ENCODE results near the gene KIF6. TPM values are rescaled to one million over a fixed set of nuclear protein-coding genes. Genes with fewer than 3 reads are reported as not detected.

KIF6 gene
- total RNA-seq, 1 donor from 2014 or later = 1.3 TPM

DNA sequence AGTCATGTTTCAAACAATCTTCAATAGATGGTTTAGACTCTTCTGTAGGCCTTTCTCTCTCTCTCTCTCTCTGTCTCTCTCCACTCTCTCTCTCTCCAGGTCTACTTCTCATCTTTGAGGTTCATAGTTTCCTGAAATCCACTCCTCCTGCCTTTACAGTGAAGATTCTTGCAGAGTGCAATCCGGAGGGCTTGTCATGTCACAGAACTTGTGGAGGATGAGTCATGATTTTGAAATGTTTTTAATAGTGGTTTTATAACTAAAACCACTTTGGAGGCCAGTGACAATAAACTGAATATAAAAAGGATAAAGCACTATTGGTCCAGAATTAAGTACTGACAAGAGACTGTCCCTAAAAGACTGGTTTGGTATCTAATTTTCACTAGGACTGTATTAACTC, 156.3 kb downstream of the KIF6 start:
- Mint-ChIP-seq H3K4me1 (ENCODE audit: unreplicated experiment) (peaks cover 62% of the 10 kb centered on the region), H3K4me3 (ENCODE audit: unreplicated experiment) (no peak overlapping the region), H3K27me3 (ENCODE audit: unreplicated experiment) (no peaks in the 10 kb centered on the region), H3K9me3 (ENCODE audit: unreplicated experiment) (peaks cover 6% of the 10 kb centered on the region), H3K36me3 (ENCODE audit: unreplicated experiment) (no peaks in the 10 kb centered on the region), H3K27ac (ENCODE audit: unreplicated experiment) (peak overlapping the region; percentile 74)
- DNase-seq (ENCODE audit: extremely low spot score, unreplicated experiment) = no peak
- TF ChIP-seq CTCF (IDR thresholded peaks at IDR 0.05) = no peak

- no peak for DNase-seq (ENCODE audit: extremely low spot score, unreplicated experiment)
- no peak overlapping the region for H3K27ac Mint-ChIP-seq (ENCODE audit: unreplicated experiment)
- H3K36me3 Mint-ChIP-seq (ENCODE audit: unreplicated experiment) = no peaks in the 10 kb centered on the region
- no peaks in the 10 kb centered on the region for H3K27me3 Mint-ChIP-seq (ENCODE audit: unreplicated experiment)
- H3K4me1 Mint-ChIP-seq (ENCODE audit: unreplicated experiment) = peaks cover 46% of the 10 kb centered on the region
- H3K4me3 Mint-ChIP-seq (ENCODE audit: unreplicated experiment) = no peak overlapping the region
- peaks cover 6% of the 10 kb centered on the region for H3K9me3 Mint-ChIP-seq (ENCODE audit: unreplicated experiment)
- TF ChIP-seq CTCF (IDR thresholded peaks at IDR 0.05) = no peak
Measured at GRCh38 chr6:39567091-39567490, 158.1 kb downstream of the KIF6 start.

- no peak overlapping the region for H3K27ac Mint-ChIP-seq (ENCODE audit: unreplicated experiment)
- H3K36me3 Mint-ChIP-seq (ENCODE audit: unreplicated experiment) = no peaks in the 10 kb centered on the region
- no peak overlapping the region for H3K4me3 Mint-ChIP-seq (ENCODE audit: unreplicated experiment)
- no peak for TF ChIP-seq CTCF (IDR thresholded peaks at IDR 0.05)
- no peaks in the 10 kb centered on the region for H3K27me3 Mint-ChIP-seq (ENCODE audit: unreplicated experiment)
- H3K4me1 Mint-ChIP-seq (ENCODE audit: unreplicated experiment) = peaks cover 46% of the 10 kb centered on the region
- no peak for DNase-seq (ENCODE audit: extremely low spot score, unreplicated experiment)
- H3K9me3 Mint-ChIP-seq (ENCODE audit: unreplicated experiment) = peaks cover 5% of the 10 kb centered on the region
Measured at GRCh38 chr6:39566456-39566855, 158.8 kb downstream of the KIF6 start.

DNA sequence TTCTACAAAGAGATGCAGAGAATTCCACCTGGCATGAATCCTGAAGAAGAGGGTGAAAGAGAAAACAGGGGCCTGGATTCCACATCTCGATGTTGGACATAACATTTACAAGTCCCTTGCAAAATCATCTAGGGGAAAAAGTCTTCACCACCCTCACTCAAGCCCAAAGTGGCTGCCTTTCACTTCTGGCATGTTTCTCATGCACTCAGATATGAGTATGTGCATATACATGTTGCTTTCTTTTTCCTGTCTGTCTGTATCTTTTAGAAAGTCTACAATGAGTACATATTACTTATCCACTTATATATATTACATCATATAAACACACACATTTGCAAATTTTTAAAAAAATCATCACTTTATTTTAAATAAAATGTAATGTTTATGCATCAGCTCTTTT, 159.3 kb downstream of the KIF6 start:
- no peak for TF ChIP-seq CTCF (IDR thresholded peaks at IDR 0.05)
- Mint-ChIP-seq H3K27ac (ENCODE audit: unreplicated experiment) (peak overlapping the region; percentile 7), H3K36me3 (ENCODE audit: unreplicated experiment) (no peaks in the 10 kb centered on the region), H3K9me3 (ENCODE audit: unreplicated experiment) (peaks cover under 1% of the 10 kb centered on the region), H3K27me3 (ENCODE audit: unreplicated experiment) (no peaks in the 10 kb centered on the region), H3K4me1 (ENCODE audit: unreplicated experiment) (peaks cover 44% of the 10 kb centered on the region), H3K4me3 (ENCODE audit: unreplicated experiment) (no peak overlapping the region)
- DNase-seq (ENCODE audit: extremely low spot score, unreplicated experiment) = no peak

DNA sequence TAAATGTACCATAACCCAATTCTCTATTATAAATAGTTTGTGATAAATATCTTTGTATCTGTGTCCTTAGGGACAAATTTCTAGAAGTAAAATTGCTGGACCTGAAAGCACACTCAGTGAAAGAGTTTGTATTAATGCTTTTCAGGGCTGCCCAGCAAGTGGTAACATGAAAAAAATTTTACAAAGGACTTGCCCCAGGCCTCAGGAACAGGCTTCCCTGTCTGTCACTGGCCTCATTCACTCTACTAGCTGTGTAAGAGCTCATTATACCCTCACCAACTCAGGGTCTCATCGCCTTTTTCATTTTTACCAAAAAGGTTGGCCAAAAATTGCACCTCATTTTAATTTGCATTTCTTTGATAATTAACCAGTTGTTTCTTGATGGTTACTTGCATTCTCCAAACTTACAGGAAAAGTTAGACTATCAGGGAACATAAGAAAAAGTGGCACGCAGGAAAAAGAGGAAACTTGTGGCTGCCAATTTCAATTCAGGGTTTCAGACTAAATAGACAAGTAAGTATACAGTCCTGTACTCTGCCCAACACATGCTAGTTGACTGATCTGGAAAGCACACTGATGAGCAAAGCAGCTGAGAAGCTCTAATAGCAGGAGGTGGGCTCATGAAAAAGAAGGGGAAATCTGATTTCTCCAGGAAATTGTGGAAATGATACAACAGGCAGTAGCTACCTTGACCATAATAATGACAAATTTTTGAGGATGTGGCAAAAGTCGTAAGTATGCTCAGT, 161.5 kb downstream of the KIF6 start:
- H3K4me1 Mint-ChIP-seq (ENCODE audit: unreplicated experiment) = peaks cover 32% of the 10 kb centered on the region
- no peak for TF ChIP-seq CTCF (IDR thresholded peaks at IDR 0.05)
- no peaks in the 10 kb centered on the region for H3K36me3 Mint-ChIP-seq (ENCODE audit: unreplicated experiment)
- H3K4me3 Mint-ChIP-seq (ENCODE audit: unreplicated experiment) = no peak overlapping the region
- no peak for DNase-seq (ENCODE audit: extremely low spot score, unreplicated experiment)
- H3K9me3 Mint-ChIP-seq (ENCODE audit: unreplicated experiment) = no peaks in the 10 kb centered on the region
- H3K27ac Mint-ChIP-seq (ENCODE audit: unreplicated experiment) = no peak overlapping the region
- H3K27me3 Mint-ChIP-seq (ENCODE audit: unreplicated experiment) = no peaks in the 10 kb centered on the region

Data from osteocyte (in vitro differentiated cells).